HG02610 (cell line): ENCODE results near the gene SNAPIN.
"Not testable (repeated sequence)": the region's sequence is repeated elsewhere in the genome, so short reads cannot be mapped to it uniquely, and the experiment has no call there.

Experiments used
- ATAC-seq: cut with Tn5 transposase; IDR thresholded peaks from one replicate; pipeline ENCODE4 v1.9.1; 2021; ENCODE audit warnings: mild to moderate bottlenecking, moderate library complexity; ENCODE audit not compliant: unreplicated experiment

SNAPIN gene

GRCh38 chr1:153626904-153627714, 31.4 kb upstream of the SNAPIN start, which contains the start of gene S100A13:
S100A13 (minus strand) TSS chr1:153627505; CDS start chr1:153626472, 1,033 bp downstream.
- no peak for ATAC-seq

DNA sequence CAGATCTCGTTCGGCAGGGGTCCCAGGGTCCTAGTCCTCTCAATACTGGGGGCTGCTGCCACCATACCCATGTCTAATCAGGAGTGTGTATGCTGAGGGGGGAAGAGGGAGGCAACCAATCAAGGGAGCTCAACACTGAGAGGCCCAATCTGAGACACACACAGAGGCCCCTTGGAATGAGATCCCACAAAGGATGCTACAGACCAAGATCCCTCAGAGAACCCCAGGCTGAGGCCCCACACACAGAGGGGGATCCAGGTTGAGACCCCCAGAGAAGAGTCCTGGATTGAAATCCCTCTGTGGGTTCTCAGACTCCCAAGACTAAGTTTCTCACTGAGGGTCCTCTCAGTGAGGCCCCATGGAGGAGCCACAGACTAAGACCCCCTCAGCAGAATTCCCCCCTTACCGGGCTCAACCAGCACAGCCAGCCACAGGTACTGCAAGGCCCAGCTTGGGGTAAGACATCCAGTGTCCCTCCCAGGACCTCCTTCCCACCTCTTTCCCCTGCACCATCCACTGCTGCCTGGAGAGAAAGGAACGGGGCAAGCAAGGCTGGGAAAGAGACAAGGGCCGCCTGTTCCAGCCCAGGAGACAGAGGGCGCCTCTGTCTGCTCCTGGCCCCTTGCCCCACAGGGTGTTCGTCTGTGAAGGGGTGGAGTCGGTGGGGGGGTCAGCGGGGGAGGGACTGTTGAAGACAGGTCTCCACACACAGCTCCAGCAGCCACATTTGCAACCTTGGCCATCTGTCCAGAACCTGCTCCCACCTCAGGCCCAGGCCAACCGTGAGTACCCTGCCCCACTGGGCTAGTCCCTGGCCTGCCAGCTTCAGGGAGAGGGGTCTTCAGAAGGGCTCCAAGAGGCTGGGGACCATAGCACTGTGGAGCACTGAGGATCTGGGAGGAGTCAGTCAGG, 30.5 kb upstream of the SNAPIN start, which contains the start of gene S100A1:
Gene S100A1, plus strand, starts transcription at position 720 of the 912 bp plus-strand sequence. CDS start 2,088 bp downstream, outside the sequence.
- no peak for ATAC-seq

GRCh38 chr1:153628638-153629342, 29.7 kb upstream of the SNAPIN start:
- ATAC-seq = no peak

DNA sequence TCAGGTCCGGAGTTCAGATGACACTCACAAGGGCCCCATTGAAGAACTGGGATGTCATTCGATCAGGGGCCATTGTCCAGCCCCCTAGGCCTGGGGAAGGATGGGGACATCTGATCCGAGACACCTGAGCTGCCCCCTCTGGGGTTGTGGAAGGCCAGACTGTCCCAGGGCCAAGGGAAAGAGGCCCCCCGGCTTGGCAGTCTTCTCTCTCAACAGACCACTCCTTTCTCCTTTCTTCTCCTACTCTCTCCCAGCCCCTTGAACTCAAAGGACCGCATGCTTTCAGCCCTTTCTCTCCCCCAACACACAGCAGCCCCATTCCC, 29.2 kb upstream of the SNAPIN start:
- no peak for ATAC-seq

DNA sequence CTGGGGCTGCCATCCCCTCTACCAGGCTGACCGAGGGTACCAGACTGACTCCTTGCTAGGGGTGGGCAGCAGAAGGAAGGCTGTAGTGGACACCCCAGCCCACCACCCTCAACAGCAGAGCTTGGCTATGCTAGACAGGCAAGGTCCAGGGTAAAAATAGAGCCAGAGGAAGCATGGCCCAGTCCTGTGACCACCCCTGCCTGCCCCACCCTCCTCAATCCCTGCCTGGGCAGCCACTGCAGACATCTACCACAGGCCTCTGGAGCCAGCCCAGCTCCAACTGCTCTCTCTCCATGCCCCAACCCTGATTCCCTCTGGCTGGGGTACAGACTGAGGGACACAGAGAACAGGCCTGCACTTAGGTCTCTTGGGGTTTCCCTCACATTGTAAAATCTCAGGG, 28.5 kb upstream of the SNAPIN start:
- no peak for ATAC-seq

- ATAC-seq = no peak
These were observed 28.1 kb upstream of the SNAPIN start for GRCh38 chr1:153630384-153630783.

GRCh38 chr1:153631047-153632022, 27.2 kb upstream of the SNAPIN start:
- no peak for ATAC-seq

DNA sequence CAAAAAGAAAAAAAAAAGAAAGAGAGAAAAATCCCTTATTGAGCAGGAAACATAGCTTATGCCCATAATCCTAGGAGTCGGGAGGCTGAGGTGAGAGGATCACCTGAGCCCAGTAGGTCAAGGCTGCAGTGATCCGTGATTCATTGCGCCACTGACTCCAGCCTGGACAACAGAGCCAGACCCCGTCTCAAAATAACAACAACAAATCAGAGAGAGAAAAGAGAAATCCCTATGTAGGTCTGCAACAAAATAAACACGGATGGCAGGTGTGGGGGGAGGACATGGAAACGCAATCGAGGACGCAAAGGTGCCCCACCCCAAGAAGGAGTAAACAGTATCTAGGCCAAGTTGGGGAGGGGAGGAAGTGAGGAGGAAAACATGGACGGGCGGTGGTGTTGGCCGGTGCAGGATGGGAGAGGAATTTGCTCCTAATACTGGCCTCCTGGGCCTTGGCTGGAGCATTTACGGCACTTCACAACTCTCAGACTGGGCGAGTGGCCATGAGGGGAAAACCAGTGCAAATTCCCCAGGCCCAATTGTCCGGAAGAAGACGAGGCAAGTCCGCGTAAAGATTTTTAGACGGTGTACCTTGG, 25.2 kb upstream of the SNAPIN start:
- peak; percentile 5 for ATAC-seq

DNA sequence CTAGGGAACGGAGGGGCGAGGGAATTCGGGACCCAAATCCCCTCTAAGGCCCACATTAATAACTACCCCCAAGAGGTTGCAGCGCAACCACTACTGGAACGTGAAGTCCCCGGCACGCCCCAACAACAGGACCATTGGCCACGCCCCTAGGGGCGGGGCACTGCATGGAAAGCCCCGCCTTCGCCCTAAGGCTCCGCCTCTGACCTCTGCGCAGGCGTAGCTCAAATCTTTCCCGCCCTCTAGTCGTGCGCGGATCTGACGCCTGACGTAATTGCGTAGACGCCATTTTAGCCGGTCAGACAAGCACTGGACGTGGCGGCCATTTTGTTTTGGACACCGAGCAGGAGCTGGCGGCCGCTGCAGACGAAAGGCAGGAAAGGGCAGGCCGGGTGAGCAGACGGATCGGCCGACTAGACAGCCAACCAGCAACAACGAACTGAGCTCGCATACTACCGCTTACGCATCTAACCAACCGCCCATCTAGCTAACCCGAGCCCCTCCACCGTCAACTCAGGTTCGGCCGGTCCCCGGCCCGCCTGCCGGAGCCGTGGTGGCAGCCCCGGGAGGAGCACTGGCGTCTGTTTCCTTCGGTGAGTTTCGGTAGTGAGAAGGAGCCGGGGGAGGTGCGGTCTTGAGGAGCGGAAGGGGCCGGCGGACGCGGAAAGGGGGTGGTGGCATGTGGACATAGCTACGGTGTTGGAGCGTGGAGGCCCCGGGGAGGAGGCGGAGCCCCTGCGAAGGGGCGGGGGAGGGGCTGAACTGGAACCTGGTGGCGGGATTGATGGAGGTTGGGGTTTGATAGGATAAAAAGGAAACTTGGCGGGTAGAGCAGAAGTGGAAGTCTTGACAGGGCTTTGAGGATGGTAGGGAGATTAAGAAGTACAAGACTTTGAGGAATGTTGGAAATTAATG, 24.5 kb upstream of the SNAPIN start, which contains the start of gene CHTOP:
Gene CHTOP, plus strand, starts transcription at position 313 of the 912 bp plus-strand sequence. CDS start 2,523 bp downstream, outside the sequence.
- ATAC-seq = peak; percentile 85

DNA sequence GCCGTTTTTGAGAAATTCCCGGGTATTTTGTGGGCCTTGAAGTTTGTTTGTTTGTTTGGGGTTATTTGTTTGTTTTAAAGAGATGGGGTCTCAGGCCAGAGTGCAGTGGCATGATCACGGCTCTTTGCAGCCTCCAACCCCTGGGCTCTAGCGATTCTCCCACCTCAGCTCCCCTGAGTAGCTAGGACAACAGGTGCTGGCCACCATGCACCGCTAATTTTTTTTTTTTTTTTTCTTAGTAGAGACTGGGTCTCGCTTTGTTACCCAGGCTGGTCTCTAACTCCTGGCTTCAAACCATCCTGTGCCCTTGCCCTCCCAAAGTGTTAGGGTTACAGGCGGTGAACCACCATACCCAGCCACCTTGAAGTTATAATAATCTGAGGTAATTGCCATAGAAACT, 22.6 kb upstream of the SNAPIN start:
- ATAC-seq = no peak

DNA sequence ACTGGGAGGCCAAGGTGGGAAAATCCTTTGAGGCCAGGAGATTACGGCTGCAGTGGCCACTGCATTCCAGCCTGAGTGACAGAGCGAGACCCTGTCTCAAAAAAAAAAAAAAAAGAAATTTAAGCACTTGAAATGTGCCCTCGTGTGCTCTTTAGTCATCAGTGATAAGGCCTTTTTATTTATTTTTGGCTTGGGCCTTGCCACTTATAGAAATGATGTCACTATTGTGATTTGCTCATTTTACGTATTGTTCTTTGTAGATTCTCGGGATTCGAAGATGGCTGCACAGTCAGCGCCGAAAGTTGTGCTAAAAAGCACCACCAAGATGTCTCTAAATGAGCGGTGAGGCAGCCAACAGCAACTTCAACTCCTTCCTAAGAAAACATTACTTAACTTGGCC, 22.2 kb upstream of the SNAPIN start:
- ATAC-seq = no peak

- ATAC-seq = no peak
These were observed 20.2 kb upstream of the SNAPIN start for GRCh38 chr1:153638261-153638660.

- ATAC-seq = no peak
These were observed 19.2 kb upstream of the SNAPIN start for GRCh38 chr1:153639280-153639679.

- ATAC-seq = not testable (repeated sequence)
These were observed 18.3 kb upstream of the SNAPIN start for GRCh38 chr1:153640213-153640612.

- ATAC-seq = no peak
These were observed 17.6 kb upstream of the SNAPIN start for GRCh38 chr1:153640861-153641260.

DNA sequence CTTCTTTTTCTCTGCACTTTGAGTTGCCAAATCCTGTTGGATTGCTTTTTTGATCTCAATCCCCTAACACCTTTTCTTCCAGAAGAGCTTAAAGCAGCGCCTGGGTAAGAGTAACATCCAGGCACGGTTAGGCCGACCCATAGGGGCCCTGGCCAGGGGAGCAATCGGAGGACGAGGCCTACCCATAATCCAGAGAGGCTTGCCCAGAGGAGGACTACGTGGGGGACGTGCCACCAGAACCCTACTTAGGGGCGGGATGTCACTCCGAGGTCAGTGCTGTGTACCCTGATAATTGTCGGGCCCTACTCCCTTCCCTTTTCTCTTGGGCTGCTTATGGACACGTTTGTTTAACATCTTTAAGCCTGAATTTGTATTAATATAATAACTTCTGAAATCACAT, 16.3 kb upstream of the SNAPIN start:
- no peak for ATAC-seq

GRCh38 chr1:153643100-153643499, 15.4 kb upstream of the SNAPIN start:
- ATAC-seq = no peak

DNA sequence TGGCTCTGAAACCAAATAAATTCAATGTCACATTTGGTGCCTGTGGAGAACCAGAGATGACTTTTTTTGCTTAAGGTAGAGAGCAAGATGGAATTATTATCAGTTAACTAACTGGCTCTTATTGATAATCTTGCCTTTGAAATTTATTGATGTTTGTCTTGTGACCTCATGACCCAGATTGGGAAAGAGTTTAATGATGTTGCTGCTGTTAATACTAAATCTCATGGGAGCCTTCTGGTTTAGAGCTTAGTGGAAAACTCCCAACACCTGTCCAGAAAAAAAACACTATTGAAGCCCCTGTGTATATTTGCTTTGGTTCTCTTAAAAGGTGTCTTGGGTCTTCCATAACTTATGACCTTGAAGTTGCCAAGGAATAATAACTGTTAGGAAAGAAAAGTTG, 14.7 kb upstream of the SNAPIN start:
- no peak for ATAC-seq
